NCI-H2196 (cell line): Measurements from ENCODE around the gene ENHO.
"Not testable (repeated sequence)": the region's sequence is repeated elsewhere in the genome, so short reads cannot be mapped to it uniquely, and the experiment has no call there.

Experiments
- DNase-seq: peaks from one replicate; lab custom pipeline; 2025; ENCODE audit not compliant: unreplicated experiment; lab: John Stamatoyannopoulos, UW

The ENHO gene

GRCh38 chr9:34532041-34532440 lies 9.3 kb upstream of the ENHO start:
- not testable (repeated sequence) for DNase-seq

- DNase-seq: no peak
Observed at GRCh38 chr9:34526026-34526425, 3.2 kb upstream of the ENHO start.

- DNase-seq: no peak
Observed at GRCh38 chr9:34524349-34524748, 1.6 kb upstream of the ENHO start.

- no peak for DNase-seq
Observed at GRCh38 chr9:34522091-34522887, 501 bp downstream of the ENHO start.

GRCh38 chr9:34521406-34522045 lies 1.3 kb downstream of the ENHO start:
- no peak for DNase-seq

- DNase-seq: no peak
Observed at GRCh38 chr9:34520505-34521385, 2.0 kb downstream of the ENHO start.

- DNase-seq: no peak
Observed at GRCh38 chr9:34520096-34520495, 2.7 kb downstream of the ENHO start.

GRCh38 chr9:34519321-34520020 lies 3.3 kb downstream of the ENHO start:
- DNase-seq: no peak

GRCh38 chr9:34518896-34519295 lies 3.9 kb downstream of the ENHO start:
- DNase-seq: no peak

- DNase-seq: no peak
Observed at GRCh38 chr9:34518110-34518616, 4.6 kb downstream of the ENHO start.

GRCh38 chr9:34517185-34517584 lies 5.6 kb downstream of the ENHO start:
- no peak for DNase-seq

- no peak for DNase-seq
Observed at GRCh38 chr9:34515959-34516358, 6.8 kb downstream of the ENHO start.

GRCh38 chr9:34514816-34515215 lies 8.0 kb downstream of the ENHO start:
- DNase-seq: no peak

GRCh38 chr9:34514401-34514800 lies 8.4 kb downstream of the ENHO start:
- no peak for DNase-seq

GRCh38 chr9:34513567-34514214 lies 9.1 kb downstream of the ENHO start:
- peak; percentile 78 for DNase-seq

GRCh38 chr9:34512131-34513078 lies 10.4 kb downstream of the ENHO start:
- DNase-seq: no peak

GRCh38 chr9:34510497-34511468 lies 12.0 kb downstream of the ENHO start:
- no peak for DNase-seq

GRCh38 chr9:34508951-34509350 lies 13.8 kb downstream of the ENHO start:
- no peak for DNase-seq
